NOMO-1 treated with dmso at 0.1 percent for 144 hours (cell line): ENCODE data around the gene JMJD1C.

ENCODE experiments used
- DNase-seq: peaks from one replicate; lab custom pipeline; 2025; ENCODE audit not compliant: unreplicated experiment; lab: John Stamatoyannopoulos, UW

Gene JMJD1C

DNA sequence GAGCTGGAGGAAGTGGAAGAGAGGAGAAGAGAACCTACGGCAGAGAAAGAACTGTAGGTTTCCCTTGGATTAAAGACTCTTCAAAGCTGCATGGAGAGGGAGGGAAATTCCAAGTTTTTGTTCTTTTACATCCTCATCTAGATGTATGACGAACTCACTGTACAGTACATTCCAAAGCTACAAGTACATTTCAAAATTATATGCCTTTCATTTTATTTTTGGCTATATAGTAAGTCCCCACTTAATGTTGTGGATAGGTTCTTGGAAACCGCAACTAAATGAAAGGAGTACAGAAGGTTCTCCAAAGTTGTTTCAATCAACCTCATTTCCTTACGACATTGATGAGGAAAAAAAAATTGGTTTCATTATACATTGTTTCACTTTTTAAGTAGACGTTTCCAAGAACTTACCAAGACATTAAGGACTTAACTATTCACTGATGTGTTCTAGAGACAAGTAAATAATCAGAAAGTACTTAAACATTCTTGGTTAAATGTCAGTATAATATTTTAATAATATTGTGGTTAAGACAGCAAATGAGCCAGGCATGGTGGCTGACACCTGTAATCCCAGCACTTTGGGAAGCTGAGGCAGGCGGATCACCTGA, 16.1 kb upstream of the JMJD1C start:
- DNase-seq: no peak

DNA sequence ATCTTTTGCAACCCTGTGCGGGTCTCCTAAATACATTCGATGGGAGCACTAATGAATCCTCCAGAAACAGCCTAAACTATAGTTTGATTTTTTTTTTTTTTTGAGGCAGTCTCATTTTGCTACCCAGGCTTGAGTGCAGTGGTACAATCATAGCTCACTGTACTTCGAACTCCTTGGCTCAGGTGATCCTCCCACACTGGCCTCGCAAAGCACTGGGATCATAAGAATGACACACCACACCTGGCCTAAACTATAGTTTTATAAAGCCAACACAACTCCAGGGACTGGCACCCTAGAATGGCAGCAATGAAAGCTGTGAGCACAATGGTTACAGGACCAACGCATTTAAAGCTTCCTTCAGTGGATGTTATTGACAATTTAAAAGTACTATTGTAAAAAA, 14.5 kb upstream of the JMJD1C start:
- DNase-seq: no peak

DNA sequence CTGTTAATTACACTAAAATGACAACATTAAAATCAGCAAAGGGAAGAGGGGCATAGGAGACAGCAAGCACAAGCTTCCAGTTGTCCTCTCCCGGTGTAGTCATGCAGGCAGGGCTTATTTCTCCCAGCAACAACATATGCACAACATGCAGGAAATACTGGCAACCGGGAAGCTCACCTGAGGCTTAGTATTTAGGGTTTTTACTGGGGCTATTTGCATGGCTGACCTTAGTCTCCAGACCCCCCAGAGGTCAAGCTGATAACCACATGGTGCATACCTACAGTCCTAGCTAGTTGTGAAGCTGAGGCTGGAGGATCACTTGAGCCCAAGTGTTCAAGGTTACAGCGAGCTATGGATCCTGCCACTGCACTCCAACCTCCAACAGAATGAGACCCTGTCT, 12.8 kb upstream of the JMJD1C start:
- no peak for DNase-seq

DNA sequence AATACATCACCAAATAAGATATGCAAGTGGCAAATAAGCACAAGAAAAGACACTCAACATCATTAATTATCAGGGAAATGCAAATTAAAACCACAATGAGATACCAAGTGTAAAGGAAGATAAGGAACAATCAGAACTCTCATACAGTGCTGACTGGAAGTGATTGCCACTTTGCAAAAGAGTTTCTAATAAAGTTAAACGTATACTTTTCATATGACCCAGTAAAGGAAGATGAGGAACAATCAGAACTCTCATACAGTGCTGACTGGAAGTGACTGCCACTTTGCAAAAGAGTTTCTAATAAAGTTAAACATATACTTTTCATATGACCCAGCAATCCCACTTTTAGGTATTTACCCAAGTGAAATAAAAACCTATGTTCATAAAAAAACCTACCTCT, 12.2 kb upstream of the JMJD1C start:
- DNase-seq: no peak

DNA sequence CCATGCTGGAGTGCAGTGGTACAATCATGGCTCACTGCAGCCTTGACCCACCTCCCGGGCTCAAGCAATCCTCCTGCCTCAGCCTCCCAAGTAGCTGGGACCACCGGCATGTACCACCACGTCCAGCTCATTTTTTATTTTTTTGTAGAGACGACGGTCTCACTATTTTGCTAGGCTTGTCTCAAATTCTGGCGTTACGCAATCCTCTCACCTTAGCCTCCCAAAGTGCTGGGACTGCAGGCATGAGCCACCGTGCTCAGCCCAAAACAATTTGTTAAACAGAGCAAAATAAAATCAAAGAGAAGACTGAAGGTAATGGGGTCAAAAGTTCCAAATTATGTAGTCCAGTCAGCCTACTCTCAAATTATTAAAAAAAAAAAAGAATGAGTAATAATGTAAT, 8.7 kb upstream of the JMJD1C start:
- DNase-seq: no peak

DNA sequence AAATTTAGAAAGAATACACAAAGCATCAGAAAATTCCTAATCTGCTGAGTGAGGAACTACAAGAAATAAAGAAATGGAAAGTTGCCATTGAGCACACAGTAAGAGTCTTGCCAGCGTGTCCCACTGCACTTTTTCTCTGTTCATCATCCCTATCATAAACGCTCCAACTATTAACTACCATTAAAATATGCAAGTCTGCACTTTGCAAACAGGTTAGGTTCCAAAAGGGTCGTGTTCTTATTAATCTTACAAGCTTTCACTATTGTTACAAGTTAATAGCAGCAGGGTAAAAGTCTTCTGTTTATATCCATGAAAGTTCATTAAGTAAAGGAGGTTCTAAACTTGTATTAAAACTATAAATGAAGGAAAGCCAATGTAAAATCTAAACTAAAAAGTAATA, 5.2 kb upstream of the JMJD1C start:
- DNase-seq: no peak

DNA sequence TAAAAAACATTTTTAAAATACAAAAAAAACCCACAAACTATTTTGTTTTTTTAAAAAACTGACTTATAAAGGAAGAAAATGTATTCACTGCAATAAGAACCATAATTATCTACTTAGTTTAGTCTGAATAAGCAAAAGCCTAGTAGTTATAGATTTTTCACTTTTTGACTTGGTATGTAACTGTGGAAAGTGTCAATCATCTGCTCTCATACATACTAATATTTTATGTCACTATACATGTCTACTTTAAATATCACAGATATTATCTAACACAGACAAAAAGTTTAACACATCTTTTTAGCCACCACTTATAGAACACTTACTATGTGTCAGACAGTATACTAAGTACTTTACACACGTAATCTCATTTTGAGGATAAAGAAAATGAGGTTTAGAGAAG, 3.2 kb upstream of the JMJD1C start:
- no peak for DNase-seq

DNA sequence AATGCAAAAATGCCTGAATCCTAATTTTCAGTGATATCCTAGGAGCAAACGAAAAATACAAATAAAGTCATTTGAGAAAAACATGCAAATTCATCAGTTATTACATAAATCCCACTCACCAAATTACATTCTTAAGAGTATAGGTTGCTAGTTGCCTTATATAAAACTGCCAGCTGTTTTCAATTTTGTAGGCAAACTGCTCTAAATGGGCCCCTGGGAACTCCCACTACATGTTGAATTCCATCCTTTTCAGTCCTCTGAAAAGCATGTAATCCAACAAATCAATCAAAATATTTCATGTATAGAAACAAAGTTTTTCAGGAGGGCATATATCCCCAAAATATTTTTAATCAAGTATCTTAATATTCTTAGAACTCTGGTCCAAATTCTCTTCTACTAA, 2.1 kb upstream of the JMJD1C start:
- DNase-seq: peak; percentile 20

DNA sequence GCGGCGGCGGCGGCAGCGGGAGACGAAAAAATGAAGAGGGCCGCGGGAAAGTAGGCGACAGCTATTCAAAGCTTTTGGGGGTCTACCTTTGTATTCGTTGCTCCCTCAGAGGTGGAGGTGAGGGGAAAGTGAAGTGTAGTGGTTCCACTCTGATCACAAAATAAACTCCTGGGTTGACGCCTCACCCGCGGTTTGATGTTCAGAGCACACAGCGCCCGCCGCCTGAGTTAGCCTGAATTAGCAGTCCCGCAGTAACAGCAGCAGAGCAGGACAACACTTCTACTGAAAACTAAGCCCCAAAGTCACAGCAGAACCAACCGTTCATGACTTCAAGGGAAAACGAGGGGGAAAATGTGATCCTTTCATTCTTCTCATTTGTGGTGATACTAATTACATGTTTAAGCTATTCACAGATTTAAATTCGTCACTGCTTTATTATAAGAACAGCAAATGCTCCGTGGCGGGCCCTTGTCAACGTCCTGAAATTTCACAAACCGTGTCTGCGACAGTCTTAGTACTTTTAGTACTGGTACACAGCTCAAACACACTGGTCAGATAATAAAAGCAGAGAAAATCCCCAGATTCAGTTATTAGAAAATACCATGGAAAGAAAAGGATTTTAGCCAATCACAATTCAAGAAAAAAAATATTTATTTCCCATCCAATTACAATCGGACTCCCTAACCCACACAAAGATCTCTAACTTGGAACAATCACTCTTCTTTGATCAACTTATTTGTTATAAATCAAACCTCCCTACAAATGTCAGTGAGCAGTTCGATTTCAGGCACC, 563 bp upstream of the JMJD1C start:
- peak; percentile 57 for DNase-seq

DNA sequence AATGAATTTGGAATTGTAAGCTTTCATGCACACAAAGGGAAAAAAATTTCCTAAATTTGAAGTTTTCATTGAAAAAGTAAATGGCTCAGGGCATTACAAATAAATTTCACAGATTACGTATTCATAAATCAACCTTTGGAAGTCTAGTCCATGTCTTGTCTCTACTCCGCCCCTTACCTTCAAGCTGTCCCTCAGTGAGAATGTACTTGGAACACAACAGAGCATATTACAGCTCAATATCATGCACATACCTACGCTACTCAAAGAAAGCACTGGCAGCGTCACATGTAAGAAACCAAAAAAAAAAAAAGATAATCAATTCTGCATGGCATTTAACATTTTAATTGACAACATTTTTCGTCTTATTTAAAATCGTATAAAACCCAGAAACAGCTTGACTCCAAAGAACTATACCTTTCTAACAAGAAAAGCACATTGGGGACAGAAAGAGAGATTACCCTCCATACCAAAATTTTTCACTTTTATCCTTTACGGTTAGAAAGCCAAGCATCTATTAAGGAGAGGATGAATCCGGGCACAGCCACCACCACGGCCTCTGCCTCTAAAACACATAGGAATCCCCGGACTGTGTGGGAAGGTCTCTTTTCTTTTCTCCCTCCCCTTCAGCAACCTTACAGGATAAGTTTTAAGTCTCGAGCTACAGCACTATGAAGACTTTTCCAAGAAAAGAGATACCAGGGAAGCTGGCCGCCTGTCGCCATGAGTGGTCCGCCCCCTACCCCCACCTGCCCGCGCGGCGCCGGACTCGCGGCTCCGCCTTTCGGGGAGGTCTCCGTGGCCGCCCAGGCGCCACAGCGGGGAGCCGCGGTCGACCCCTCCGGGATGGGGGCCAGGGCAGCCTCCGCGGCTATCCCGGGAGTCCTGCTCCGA, 1.1 kb downstream of the JMJD1C start:
- DNase-seq: peak; percentile 73

DNA sequence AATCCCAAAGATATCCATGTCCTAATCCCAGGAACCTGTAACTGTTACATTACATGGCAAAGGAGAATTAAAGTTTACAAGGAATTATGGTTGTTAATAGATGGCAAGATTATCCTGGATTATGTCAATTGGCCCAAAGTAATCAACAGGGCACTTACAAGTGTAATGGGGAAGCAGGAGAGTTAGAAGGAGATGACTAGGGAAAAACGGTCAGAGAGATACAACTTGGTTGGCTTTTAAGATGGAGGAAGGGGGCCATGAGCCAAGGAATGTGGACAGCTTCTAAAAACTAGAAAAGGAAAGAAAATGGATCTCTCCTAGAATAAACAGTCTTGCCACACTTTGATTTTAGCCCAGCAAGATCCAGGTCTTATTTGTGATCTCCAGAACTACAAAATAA, 3.3 kb downstream of the JMJD1C start:
- peak; percentile 19 for DNase-seq

DNA sequence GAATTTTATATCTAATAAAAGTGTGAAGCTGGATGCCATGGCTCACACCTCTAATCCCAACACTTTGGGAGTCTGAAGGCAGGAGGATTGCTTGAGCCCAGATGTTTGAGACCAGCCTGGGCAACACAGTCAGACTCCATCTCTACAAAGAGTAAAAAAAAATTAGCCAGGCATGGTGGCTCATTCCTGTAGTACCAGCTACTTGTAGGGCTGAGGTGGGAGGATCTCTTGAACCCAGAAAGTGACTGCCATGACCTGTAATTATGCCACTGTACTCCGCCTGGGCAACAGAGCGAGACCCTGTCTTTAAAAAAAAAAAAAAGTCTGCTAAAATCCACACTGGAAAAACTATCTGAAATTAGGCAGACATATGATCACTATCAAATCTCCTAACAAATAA, 7.6 kb downstream of the JMJD1C start:
- no peak for DNase-seq

DNA sequence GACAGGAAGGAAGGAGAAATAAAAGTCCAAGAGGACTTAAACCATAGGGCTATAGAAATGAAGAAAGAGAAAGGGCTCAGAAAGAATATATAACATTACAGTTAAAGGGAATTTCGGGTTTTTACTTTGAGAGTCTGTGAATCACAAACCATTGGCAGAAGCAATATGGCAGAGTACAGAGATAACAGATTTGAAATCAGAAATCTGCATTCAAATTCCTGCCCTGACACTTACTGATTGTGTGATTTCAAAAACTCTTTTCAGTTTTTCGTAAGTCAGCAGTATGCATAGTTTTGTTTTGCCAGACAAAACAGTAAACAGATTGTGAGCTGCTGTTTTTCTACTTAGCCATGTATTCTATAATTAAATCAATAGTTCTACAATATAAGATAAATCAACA, 8.2 kb downstream of the JMJD1C start:
- DNase-seq: no peak

DNA sequence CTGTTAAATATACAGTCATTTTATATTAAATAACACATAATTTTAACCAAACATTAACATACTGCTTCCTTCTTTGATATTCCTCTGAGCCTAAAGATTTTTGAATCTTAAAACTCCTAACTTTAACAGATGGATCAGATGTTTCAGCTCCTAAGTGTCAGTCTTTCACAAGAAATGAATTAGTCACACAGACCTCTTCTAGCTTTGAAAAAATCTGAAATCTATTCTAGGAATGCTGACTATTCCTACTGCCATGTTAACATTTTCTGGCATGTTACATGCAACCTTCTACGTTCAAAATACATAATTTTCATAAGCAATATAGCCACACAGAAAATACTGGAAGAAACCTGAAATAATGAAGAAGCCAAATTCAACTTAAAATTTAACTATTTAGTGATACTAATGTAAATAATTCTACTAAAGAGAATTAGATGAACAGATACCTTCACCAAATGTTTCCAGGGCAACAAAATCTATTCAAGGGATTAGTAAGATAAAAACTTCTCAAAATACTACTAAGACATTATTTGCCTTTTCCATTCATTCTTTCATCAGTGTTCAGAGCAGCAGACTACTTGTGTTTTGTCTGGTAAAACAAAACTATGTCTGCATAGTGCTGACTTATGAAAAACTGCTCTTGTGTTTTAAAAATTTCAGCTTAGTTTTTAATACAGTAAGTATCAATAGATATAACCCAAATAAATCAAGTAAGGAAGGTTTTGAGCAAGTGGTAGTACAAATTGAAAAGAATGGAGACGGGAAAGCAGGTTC, 9.2 kb downstream of the JMJD1C start:
- DNase-seq: no peak

DNA sequence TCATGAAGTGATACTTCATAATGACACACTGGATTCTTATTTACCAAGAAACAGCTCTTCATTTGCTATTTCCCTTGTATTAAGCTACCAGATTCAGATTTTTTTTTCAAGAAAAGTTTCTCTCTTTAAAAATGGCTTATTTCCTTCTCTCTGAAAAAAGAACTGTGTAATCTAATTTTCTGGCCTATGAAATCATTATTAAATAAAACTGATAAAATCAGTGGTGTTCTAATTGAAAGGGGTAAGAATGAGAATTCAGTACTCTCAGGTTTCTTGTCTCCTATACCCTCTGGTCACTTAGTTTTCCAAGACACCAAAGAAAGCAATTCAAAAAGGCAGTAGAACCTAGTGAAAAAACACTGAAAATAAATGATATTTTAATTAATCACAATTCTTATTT, 10.3 kb downstream of the JMJD1C start:
- DNase-seq: no peak

DNA sequence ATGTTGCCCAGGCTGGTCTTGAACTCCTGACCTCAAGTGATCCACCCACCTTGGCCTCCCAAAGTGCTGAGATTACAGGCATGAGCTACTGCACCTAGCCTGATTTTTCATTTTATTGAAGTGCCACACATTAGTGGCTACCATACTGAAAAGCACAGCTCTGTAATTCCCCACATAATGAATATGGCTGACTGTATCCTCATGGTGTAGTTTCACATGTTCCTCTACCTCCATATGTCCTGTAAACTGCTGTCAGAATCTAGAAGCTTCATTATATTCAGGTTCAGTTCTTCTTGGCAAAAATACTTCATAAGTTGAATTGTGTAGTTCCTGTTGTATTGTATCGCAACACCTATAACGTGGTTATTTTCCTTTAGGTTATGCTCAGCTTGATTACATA, 11.1 kb downstream of the JMJD1C start:
- DNase-seq: no peak

DNA sequence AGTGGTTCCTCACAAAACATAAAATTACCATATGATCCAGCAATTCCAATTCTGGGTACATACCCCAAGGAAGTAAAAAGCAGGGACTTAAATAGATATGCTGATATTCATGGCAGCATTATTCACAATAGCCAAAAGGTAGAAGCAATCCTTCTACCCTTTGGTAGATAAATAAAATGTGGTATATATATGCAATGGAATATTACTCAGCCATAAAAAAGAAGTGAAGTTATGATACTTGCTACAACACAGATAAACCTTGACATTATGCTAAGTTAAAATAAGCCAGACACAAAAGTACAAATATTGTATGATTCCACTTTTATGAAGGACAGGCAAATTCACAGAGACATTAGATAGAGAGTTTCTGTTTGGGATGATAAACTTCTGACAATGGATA, 13.3 kb downstream of the JMJD1C start:
- DNase-seq: no peak

DNA sequence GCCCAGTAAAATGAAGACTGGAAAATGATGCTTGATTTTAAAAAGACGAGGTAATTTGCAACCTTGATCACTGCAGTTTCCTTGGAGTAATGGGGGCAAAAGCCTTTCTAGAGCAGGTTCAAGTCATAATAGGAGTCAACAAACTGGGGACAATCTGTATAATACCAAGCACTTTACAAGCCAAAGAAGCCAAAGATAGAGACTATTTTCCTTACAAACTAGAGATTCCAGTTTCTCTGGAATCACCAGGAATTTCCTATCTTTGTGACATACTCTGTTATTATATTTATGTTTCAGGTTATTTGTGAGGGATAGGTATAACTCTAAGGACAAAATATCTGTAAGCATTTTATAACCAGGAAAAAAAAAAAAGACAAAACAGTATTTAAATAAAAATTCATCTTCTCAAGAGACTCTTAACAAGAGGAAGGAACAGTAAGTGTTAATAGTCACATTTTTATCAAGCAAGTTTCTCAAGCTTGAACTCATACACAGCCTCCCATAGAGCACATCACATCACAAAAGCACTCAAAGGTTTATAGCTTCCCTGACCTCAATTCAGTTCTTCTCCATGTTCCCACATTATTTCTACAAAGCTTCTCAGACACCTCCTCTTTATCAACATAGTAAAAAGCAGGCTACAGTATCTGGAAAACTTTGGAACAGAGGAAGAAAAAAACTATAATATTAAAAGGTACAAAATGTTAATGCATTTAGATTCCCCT, 18.9 kb downstream of the JMJD1C start:
- DNase-seq: no peak

DNA sequence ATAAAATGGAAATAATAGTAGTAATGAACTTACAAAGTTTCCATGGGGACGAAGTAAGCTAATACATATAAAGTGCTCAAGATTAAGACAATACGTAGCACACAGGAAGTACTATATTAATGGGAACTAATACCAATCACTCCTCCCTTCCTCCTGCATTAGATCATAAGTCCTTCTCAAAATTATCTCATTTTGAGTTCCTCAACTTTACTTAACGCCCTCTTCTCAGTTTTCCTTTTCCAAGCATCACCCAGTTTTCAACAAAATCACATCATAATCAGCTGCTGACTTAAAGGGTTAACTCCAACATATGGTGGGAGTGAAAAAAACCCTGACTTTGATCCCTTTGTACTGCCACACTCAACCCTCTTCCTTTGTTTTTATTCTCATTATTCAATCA, 24.4 kb downstream of the JMJD1C start:
- DNase-seq: no peak

DNA sequence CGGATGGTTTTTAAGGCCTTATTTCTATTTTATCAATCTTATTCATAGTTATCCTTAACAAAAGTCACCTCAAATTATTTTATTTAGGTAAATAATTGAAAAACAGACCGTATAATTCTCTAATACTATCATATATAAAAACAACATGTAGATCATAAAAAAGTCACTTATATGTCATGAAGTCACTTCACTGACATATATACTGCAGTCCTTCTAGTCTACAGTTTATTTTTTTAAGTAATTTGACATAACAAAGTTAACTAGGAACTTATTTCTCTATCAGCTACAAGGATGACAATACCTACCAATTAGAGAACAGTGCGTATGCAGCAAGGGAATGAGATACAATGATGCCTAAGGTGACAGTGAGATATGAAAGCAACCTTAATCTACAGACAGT, 26.2 kb downstream of the JMJD1C start:
- no peak for DNase-seq
